ENCODE measurements around the gene SURF2.

SURF2 gene

DNA sequence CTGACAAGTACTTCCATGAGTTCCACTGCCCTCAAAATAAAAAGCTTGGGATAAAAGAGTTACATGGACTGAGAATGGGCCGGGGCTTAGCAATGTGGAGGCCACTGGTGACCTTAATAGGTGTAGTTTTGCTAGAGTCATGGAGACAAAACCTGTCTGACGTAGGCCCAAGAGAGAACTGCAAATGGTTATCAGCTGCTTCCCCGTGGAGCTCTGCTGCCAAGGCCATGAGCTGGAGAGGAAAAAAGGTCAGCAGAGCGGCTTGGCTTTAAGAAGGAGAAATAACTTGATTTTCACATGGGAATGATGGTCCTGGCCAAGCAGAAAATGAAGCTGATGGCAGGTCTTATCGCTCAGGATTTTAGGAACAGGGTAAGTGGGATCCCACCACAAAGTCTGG lies 16.7 kb upstream of the SURF2 start:
- DNase-seq, result no peak

DNA sequence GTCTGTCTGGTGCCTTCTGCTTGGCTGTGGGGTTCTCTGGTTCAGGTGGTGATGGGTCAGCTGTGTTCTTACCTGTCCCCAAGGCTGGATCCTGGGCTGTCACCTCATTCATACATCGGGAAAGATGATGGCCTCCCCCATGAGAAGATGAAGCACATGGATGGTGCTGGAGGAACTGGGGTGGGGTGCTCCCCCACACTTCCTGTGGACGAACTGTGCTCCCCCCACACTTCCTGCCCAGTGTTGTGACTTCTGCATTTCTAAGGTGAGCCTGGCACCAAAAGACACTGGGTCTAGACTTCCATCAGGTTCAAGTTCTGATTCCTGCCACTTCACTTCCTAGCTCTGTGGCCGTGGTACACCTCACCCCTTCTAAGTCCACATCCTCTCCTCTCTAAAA lies 16.1 kb upstream of the SURF2 start:
- no peak for DNase-seq

DNA sequence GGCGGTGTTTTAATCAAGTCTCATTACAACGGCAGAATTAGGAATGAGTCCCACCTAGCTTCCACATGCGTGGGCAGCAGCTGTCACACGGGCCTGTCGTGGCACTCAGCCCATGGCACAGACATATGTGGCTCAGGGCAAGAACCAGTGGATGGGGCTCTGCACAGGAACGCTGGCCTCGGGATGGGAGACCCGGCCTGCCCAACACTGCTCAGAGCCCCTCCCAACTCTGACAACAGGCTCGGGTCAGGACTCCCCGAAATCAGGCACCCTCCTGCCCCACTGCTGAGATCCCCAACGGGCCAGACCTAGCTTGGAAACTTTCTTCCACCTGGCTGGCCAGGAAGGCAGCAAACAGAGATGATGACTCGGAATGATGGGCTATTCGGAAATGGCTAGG lies 15.4 kb upstream of the SURF2 start:
- no peak for DNase-seq

DNA sequence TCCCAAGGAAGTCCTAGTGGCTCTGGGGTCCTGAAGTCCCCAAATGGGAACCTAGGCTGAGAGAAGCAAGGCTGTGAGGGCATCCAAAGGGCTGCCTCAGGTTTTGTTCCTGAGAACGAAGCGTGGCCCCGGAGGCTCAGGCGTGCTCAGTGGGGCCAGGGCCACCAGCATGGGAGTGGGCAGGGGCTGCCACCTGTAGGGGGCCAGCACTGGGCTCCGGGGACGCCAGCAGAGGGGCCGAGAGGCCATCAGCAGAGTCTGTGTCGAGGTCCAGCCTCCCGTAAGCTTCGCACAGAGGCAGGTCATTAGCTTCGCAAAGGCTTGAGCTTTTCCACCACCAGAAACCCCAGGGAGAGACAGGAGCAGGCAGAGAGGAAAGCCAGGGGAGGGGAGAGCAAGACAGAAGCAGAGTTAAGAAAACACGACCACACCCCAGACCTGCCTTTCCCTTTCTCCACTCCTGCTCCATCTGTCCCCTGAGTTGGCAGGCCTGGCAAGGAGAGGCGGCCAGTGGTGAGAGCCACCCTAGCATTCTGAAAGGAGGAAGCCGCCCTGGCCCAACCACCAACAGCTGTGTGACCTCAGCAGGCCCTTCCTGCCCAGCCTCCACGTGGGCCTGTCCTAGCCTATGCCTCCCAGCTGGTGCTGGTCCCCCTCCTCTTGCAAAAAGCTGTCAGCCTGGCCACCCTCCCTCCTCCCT lies 14.8 kb upstream of the SURF2 start:
- no peak for DNase-seq

DNA sequence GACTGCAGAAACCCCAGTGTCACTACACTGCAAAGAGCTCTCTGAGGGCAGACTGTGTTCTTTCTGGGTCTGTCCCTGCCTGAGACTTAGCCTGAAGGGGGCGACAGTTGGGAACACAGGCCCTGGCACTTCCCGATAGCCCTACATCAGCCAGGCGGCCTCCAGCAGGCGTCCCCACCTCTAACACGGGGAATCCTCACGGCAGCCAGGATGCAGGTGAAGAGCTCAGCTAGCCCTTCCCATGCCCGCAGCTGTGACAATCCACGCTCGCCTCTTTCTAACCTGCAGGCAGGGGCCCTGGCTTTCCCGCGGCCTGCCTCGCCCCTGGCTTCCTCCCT lies 14.3 kb upstream of the SURF2 start:
- no peak for DNase-seq

DNA sequence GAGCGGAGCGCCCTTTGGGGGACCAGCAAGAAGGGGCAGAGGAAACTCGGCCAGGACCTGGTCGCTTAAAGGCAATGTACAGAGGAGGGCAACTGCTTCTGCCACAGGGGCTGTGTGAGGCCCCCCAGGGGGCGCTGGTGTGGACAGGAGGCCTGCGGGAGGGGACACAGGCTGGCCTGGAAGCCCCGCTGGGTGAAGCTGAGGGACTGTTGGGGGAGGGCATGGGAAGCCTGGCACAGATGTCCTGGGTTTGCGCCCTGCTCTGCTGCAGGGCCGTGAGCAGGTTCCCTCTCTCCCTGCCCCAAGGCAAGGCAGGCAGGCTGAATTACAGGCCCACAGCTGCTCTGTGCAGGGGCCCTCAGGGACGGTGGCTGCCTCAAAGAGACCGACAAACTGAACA lies 13.8 kb upstream of the SURF2 start:
- no peak for DNase-seq

DNA sequence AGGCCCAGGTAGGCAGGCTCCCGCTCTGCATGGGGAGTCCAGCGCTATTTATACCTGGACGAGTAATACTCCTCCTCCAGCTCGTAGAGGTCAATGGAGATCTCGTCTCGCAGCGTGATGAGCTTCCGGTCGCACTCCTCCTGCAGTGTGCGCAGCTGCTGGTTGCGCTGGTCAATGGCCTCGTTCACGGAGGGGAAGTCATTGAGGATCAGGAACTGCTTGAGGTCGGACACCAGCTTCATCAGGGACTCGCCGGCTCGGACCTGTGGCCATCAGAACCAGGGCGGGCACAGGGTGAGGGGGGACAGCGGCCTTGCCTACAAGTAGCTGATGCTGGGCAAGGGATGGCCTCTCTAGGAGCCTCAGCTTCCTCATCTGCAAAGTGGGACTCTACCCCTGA lies 12.3 kb upstream of the SURF2 start:
- DNase-seq, result no peak

DNA sequence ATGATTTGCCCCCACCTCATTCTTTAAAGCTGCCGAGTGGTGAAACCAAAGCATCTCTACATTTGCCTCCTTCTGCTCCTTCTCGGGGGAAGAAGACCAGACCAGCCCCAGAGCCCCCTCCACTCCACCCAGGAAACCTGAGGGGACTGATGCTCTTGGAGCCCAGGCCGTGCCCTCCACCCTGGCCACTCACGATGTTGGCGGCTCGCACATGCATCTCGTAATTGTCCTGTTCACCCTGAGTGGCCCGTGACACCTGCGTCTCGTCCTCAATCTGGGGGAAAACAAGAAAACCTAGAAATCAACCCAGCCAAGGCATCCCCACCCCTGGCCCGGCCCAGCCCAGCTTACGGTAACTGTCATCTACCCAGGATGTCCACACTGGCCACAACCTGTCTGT lies 11.4 kb upstream of the SURF2 start:
- DNase-seq, result no peak

DNA sequence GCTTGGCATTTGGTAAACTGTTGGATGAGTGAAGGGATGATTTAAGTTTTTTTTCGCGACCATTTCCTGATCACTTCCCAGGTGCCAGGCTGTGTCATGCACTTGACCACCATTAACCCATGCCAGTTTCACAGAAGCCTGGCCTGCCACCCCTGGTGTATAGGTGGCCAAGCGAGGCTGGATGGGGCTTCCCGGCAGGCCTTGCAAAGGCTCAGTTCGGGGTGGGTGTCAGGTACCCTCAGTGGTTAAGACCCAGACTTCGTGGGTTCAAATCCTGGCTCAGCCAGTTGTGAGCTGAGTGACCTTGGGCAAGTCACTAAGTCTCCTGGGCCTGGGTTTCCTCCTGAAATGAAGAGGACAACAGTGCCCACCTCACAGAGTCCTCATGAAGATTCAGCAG lies 10.8 kb upstream of the SURF2 start:
- no peak for DNase-seq

DNA sequence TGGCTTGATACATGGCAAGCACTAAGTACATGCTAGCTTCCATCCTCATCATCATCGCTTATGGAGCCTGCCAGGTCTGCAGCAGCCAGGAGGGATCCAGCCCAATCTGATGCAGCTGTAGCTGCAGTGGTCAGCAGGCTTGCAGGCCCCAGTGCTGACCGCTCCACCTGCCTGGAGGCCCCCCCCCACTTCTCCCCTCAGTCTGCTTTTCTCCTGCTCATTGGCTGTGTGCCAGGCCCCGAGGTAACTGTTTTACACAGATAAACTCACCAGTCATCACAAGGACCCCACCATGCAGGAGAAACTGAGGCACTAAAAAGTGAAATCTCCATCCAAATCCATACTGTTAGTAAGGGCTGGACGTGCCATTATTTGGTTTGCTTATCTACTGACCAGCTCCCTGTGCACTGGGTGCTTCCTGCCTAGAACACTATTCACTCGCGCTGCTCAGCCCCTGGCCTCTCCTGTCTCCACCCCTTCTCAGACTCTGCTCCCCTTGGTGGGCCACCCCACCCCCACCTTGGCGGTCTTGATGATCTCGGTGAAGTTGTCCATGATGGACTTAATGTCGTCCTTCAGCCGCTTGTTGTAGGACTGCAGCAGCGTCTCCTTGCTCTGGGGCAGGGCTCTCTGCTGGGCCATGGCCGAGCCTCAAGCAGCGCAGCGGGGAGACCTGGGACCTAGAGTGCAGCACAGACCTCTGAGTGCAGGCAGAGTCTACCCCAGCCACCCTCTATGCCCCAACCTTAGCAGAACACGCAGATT lies 10.1 kb upstream of the SURF2 start:
- DNase-seq, result no peak

DNA sequence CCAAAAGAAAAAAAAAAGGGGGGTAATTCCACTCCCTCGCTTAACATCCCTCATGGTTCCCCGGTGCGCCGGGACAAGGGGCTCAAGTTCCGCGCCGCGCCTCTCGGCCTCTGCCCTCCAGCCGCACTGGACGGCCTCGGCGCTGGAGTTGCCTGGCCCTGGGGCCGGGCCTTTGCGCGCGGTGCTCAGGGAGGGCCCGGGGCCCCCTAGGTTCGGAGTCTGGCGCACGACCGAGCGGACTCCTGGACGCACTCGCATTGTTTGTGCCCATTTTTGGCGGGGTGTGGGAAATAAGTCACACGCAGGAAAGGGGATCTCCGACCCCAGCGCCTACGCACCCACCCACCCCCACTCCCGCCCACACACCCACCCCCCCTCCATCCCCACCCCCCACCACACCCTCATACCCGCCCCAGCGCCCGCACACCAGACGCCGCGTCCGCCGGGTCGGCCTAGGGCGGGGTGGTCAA lies 8.8 kb upstream of the SURF2 start:
- DNase-seq, result no peak

DNA sequence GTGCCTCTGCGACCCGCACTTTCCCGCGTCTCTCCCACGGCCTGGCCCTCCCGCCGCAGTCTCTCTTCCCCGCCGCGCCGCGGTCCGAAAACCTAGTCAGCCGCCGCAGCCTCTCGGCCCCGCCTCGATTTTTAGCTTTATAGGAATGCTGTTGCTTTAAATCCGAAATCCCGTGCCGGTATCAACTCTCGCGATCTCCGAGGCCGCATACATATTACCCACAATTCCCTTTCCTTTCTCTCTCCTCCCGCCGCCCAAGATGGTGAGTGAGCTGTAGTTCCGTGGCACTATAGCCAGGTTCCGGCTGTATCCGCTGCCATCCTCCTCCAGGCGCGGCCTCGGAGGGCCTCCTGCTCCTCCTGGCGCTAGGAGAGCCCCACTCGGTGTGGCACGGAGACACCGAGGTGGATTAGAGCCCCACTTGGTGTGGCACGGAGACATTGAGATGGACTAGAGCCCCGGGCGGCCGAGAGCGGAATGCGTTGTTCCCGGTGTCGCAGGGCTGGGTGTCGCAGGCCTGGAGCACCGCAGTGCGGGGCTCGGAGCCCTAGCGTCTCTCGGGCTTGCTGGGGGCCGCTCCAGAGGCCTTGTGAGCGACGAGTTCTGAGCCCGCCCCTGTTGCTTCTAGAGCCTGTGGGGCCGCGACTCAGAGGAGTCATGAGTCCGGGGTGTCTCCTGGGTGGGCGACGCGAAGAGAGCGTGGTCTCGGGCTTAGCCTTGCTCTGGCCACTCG lies 8.2 kb upstream of the SURF2 start, which contains the start of the genes MED22 and RPL7A:
Gene MED22 (minus strand): TSS at position 147 of the 733 bp plus-strand sequence. CDS start 1,469 bp downstream, outside the sequence.
Gene RPL7A (plus strand): TSS at position 234 of the 733 bp plus-strand sequence. CDS start 26 bp downstream, at position 260.
- DNase-seq, result peak; percentile 80

DNA sequence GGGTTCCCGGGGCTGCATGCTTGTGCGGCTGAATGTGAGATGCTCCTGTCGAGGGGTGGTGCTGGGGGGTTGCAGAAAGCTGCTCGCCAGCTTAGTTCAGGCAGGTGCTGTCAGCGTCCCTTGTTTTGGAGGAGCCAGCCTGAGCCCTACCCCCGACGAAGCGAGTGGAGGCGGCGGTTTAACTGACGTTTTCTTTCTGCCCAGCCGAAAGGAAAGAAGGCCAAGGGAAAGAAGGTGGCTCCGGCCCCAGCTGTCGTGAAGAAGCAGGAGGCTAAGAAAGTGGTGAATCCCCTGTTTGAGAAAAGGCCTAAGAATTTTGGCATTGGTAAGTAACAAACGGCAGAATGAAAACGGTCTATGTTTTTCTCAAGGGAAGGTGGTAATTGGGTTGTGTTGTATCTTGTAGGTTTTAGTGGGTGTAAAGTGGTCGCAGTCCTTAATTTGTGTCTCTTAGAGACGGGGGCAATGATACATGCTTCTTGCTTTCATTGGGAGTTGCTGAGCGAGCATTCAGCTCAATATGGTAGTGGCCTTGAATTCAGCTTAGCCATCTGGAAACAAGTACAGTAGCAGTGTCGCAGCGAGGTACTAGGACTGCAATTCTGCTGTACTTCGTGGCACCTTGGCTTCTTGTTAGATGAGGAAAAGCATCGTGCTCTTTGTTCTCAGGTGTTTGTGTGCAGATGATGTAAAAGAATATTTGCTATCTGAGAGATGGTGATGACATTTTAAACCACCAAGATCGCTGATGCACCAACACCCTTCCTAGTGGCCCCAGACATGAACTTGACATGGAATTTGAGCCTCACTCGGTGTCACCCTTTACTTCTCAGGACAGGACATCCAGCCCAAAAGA lies 7.4 kb upstream of the SURF2 start:
- DNase-seq, result no peak

DNA sequence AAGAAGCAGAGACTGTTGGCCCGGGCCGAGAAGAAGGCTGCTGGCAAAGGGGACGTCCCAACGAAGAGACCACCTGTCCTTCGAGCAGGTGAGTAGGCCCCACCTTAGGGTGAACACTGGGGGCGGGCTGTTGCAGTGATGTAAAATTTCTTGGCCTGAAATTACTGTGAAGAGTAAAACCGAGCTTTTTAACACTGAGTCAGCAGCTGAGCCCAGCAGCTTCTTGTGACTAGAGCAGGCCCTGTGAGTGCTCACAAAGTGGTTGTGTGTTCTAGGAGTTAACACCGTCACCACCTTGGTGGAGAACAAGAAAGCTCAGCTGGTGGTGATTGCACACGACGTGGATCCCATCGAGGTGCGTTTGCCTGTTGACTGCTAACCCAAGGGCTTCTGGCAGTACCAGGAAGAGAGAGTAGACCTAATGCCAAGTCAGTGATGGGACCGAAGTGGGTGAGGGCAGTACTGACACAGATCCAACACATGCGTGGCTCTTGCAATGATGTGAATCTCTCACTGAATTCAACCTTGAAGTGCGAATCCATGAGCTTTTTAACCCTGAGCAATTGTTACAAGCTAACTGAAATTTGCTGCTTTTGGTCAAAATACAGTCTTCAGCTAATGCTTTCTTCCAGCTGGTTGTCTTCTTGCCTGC lies 6.3 kb upstream of the SURF2 start:
- no peak for DNase-seq

DNA sequence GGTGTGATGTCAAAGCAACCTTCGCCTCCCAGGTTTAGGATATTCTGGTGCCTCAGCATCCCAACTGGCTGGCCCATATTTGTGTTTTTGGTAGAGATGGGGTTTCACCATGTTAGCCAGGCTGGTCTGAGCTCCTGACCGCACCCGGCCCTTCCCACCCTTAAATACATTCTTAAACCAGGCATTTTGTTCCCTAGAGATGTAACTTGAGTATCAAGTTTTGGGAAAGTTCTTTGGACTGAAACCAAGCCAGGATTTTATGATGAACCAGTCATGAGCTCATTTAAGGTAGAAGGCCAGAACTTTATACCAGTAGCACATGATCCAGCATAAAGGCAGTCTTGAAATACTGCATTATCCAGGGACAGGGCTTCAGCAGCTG lies 4.8 kb upstream of the SURF2 start:
- DNase-seq, result no peak

DNA sequence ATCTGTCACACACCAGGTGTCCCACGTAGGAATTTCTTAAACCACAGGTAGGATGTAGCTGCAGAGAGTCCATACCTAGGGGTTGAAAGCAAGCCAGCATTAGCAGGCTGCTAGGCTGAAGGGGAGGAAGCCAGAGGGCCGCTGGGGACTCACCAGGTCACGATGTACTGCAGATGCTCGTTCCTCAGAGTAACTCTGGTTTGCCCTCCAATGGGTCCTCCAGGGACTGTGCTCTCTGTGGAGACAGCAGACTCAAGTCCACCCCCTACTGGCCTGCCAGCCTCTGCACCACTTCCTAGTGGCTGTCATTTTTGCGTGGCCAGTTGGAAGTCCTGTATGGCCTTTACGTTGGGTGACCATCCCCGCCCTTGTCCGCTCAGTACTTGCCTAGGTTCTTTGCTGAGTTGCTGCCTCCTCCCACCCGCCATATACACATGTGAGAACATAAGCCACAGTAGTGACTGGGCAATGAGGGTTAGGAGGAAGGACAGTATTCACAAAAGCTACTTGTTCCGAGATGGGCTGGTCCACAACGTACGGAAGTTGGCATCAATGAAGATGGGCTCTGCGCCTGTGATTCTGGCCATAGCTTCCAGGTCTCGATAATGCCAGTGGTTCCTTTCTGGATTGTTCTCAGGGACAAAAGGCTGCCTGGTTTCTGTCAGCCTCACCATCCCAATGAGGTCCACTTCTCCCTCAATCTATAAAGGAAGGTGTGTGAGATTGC lies 4.3 kb upstream of the SURF2 start:
- no peak for DNase-seq

DNA sequence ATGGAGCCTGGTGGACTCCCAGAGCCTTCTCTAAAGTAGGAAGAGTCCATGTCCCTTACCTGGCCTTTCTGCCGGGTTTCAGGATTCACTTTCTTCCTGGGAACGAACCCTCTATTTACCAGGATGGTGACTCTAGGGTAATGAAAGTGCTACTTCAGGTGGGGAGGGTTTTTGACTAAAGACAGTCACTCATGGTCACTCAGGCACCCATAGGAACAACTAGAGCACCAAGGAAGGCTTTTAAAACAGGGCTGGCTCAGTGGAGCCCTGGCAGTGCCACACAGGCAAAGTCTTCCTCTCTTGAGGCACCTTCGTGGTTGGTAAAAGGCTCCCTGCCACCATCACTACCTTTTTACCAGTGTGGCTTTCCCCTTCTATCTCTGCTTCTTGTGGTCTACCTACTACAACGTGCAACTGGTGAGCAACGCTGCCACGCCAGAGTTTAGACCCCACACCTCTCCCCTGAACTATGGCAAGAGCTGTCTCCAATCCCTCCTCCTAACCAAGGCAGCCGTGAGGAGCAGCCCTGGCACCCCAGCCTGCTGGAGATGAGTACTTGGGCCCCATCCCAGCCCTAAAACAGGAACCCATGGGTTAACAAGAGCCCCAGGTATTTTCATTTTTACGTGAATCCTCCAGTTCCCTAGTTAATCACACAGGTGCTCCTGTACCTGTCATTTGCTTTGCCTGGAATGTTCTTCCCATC lies 3.6 kb upstream of the SURF2 start:
- DNase-seq, result no peak

DNA sequence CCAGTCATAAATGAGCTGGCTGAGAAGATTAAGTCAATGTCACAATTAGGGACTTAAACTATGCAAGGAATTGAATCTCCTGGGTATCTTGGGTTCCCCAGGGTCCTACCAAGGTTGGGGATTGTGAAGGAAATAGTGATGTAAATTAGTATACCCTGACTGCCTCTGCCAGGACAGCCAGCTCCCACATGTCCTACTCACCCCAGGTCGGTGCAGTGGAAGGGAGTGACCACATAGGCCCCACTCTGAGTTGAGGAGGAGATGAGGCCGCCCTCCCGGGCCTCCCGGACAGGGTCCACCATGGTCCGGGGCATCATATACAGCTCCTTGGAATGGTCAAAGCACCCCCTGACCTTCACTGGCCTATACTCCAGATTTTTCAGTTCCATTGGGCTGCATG lies 2.8 kb upstream of the SURF2 start:
- DNase-seq, result no peak

DNA sequence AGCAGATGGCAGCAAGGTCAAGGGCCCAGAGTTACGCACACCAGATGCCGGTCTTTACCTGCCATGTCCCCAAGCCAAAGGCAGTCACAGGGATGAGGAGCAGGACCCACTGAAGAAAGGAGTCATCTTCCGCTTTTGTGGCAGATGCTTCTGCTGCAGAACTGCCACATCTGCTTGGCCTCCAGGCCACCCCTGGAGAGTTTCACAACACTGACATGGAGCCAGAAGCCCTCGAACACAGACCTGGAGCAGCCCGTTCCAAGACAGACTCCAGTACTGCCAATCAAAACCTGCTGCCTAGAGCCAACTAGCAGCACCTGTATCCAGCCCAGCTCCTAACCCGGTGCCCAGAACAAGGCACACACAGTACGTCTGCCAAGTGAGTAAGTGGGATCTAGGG lies 1.6 kb upstream of the SURF2 start:
- no peak for DNase-seq

DNA sequence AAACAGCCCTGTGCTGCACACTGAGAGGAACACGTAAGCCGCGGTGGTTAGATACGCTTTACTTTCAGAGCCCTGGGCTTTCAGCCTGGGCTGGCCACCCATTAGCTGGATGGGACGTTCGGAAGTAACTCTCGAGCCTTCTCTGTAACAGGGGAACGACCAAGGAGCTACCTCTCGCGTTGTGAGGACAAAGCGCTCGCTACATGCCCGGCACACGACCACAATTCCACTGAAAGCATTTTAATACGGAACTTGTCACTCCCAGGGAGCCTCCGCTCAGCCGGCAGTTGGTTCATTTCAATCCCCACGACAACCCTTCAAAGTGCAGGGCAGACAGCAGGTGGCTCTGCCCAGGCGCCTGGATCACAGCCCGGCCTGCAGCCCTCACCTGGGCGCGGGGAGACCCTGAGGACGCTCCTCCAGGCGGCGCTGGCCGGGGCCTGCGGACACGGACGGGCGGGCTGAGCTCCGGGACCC lies 431 bp upstream of the SURF2 start:
- no peak for DNase-seq

DNA sequence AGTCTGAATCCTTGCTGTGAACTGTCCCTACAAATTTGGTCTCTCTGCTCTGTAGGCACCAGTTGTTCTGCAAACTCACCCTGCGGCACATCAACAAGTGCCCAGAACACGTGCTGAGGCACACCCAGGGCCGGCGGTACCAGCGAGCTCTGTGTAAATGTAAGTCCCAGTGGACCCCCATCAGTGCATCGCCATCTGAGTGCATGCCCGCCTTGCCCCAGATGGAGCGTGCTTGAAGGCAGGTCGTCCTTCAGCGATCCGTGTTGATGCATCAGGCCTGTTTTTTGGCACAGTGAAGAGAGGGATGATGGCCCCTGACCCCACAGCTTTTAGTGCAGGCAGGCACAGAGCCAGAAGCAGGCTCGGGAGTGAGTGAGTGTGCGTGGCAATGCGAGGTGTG lies 1.3 kb downstream of the SURF2 start:
- no peak for DNase-seq

Data from NCI-H2107 (cell line).